K562 (cell line): ENCODE measurements around the gene DHX57. TPM values are rescaled to one million over a fixed set of nuclear protein-coding genes. Genes with fewer than 3 reads are reported as not detected.

Experiments
- CLOCK ChIP-seq: fragments of 250-450 bp; sonication (Bioruptor Pico); IDR thresholded peaks from 2 replicates; pipeline ENCODE4 v1.4.0; 2020; ENCODE audit warnings: mild to moderate bottlenecking, moderate library complexity, borderline replicate concordance
- CREB1 ChIP-seq, 2 experiments: sonication (generic) in 1 of 2; formaldehyde crosslinking in 1 of 2; IDR thresholded peaks; 2 replicates each; pipeline versions ENCODE4 v1.6.1 to v1.8.0; 2012 to 2022; ENCODE audit warnings: inconsistent platforms in 1 of 2, mild to moderate bottlenecking in 1 of 2, missing genetic modification reagents in 1 of 2, moderate library complexity in 1 of 2
- GTF2A2 ChIP-seq: IDR thresholded peaks from 2 replicates; pipeline ENCODE4 v1.6.1; 2016; ENCODE audit warnings: mild to moderate bottlenecking, missing genetic modification characterization, missing compliant biosample characterization
- KDM4B ChIP-seq, 2 experiments: fragments of 450-650 bp in 1 of 2; sonication (generic) in 1 of 2; IDR thresholded peaks; 2 replicates each; pipeline ENCODE4 v1.6.1; 2016 to 2017; ENCODE audit warnings: borderline replicate concordance in 2 of 2, antibody characterized with exemption in 1 of 2, low read depth in 1 of 2, mild to moderate bottlenecking in 1 of 2
- NFXL1 ChIP-seq: fragments of 450-650 bp; formaldehyde crosslinking; IDR thresholded peaks from 2 replicates; pipeline ENCODE4 v1.4.0; 2021; ENCODE audit warnings: mild to moderate bottlenecking
- RAD51 ChIP-seq: fragments of 450-650 bp; IDR thresholded peaks from 2 replicates; pipeline ENCODE4 v1.7.1; 2016; ENCODE audit warnings: low read depth, mild to moderate bottlenecking, borderline replicate concordance
- SFPQ ChIP-seq: fragments of 200-400 bp; formaldehyde crosslinking; IDR thresholded peaks from 2 replicates; pipeline ENCODE4 v1.6.1; 2017; ENCODE audit warnings: mild to moderate bottlenecking, low read depth, low read length, moderate library complexity
- SRSF3 ChIP-seq: fragments of 200-400 bp; formaldehyde crosslinking; IDR thresholded peaks from 2 replicates; pipeline ENCODE4 v1.6.1; 2016; ENCODE audit warnings: mild to moderate bottlenecking, low read length, moderate library complexity; ENCODE audit not compliant: insufficient read depth
- THRAP3 ChIP-seq: fragments of 450-650 bp; IDR thresholded peaks from 2 replicates; pipeline ENCODE4 v1.6.1; 2016; ENCODE audit warnings: mild to moderate bottlenecking, inconsistent platforms, borderline replicate concordance
- THRB ChIP-seq: fragments of 450-650 bp; formaldehyde crosslinking; conservative IDR thresholded peaks from 2 replicates; pipeline ENCODE4 v1.4.0; 2022; ENCODE audit warnings: mild to moderate bottlenecking, missing genetic modification characterization
- XRCC4 ChIP-seq: IDR thresholded peaks from one replicate; pipeline ENCODE4 v1.6.1; 2011; ENCODE audit not compliant: insufficient read depth, insufficient read length; ENCODE audit errors: extremely low read depth
- ZKSCAN8 ChIP-seq: fragments of 200-800 bp; sonication (Bioruptor generic); IDR thresholded peaks from 2 replicates; pipeline ENCODE4 v1.6.1; 2016; ENCODE audit warnings: missing genetic modification characterization, missing compliant biosample characterization
- ZNF224 ChIP-seq: sonication (generic); formaldehyde crosslinking; IDR thresholded peaks from 2 replicates; pipeline ENCODE4 v1.8.0; 2022; ENCODE audit warnings: mild to moderate bottlenecking, missing genetic modification reagents
- ZNF3 ChIP-seq: fragments of 250-450 bp; sonication (Bioruptor Pico); IDR thresholded peaks from 2 replicates; pipeline ENCODE4 v1.5.0; 2021; ENCODE audit warnings: mild to moderate bottlenecking, moderate library complexity
- ZNF311 ChIP-seq: fragments of 250-450 bp; sonication (Bioruptor Pico); IDR thresholded peaks from 2 replicates; pipeline ENCODE4 v1.4.0; 2020; ENCODE audit warnings: mild to moderate bottlenecking, moderate library complexity
- ZNF717 ChIP-seq: fragments of 250-450 bp; sonication (Bioruptor Pico); IDR thresholded peaks from 2 replicates; pipeline ENCODE4 v1.5.0; 2021
- polyA plus RNA-seq, 8 experiments: library from polyadenylated mRNA; depleted of rRNA in 4 of 8; stranded (reverse) in 5 of 8; unstranded in 3 of 8; fragments of >200 nt; fragmentation: Nextera tagmentation in 2 of 8; fragmentation: Illumina TruSeq in 1 of 8; extraction: Ambion mirVana in 2 of 8; extraction: Trizol in 1 of 8; gene quantifications; 2 replicates each; pipeline versions ENCODE4 v1.2.1 to v1.2.3, GENCODE V29; 2011 to 2014; ENCODE audit warnings: inconsistent platforms in 1 of 8, missing spikeins in 1 of 8
- total RNA-seq, 7 experiments: library from RNA; depleted of rRNA in 6 of 7; stranded (reverse); fragments of >200 nt in 6 of 7; fragmentation: Illumina TruSeq in 2 of 7; extraction: Trizol in 2 of 7; gene quantifications; 2 replicates each; pipeline versions ENCODE4 v1.2.1 to v1.2.3, GENCODE V29; 2011 to 2021; ENCODE audit warnings: low replicate concordance in 1 of 7
- TF ChIP-seq, protein P1 (sequence below), 2 experiments: fragments of 450-650 bp in 1 of 2; sonication (generic) in 1 of 2; formaldehyde crosslinking; conservative IDR thresholded peaks; 2 replicates each; pipeline versions ENCODE4 v1.4.0 to v1.8.1; 2020 to 2022; ENCODE audit warnings: mild to moderate bottlenecking in 1 of 2, missing genetic modification reagents in 1 of 2
- TF ChIP-seq, protein P2 (sequence below): fragments of 250-450 bp; sonication (Bioruptor Pico); IDR thresholded peaks from 2 replicates; pipeline ENCODE4 v1.5.0; 2020; ENCODE audit warnings: mild to moderate bottlenecking

DHX57 gene
- total and polyA plus RNA-seq, 9 of the 15 experiments (the other 6 are each of a cell fraction or from before 2014, with no cell fraction given), result 7.4 to 23.6 (median 17.9) TPM

DNA sequence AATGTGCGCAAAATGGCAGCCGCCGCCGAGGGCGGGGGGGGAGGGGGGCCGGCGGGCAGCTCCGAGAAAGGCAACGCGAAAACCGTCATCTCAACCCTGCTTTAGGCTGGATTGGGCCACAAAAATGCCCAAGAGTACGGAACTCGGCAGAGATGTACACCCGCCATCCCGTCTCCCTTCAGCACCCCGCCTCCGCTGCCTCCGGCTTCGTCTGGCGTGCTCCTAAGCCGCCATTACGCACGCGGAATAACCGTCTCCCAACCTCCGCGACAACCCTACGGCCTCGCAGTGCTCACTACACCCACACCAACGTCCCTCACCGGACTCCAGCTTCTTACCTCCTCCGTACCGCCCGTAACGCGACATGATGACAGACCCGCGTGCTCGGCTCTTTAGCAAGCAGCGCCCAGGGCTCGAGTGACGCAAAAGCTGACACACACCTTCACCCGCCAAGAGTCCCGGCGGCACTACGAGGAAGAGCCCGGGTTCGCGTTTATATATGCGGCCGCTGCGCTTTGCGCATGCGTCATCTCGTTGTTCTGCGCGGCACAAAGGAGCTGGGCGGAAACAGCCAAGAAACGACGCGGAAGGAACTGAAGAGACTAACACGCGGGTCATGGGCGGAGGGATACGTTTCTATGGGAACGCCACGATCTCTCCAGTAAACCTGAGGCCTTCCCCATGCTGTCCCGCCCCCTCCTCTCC lies 124.7 kb downstream of the DHX57 start, which contains the start of gene SRSF7 (continued):
- TF ChIP-seq, protein P1, sequence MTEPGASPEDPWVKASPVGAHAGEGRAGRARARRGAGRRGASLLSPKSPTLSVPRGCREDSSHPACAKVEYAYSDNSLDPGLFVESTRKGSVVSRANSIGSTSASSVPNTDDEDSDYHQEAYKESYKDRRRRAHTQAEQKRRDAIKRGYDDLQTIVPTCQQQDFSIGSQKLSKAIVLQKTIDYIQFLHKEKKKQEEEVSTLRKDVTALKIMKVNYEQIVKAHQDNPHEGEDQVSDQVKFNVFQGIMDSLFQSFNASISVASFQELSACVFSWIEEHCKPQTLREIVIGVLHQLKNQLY (CRISPR knock-in tag; conservative IDR thresholded peaks at IDR 0.05), result peak; percentile 91 to 94; a peak in 3 of 4 replicates
- TF ChIP-seq RAD51, result 0 out of 2 replicates have a peak, but pooled peaks have one; percentile 13
- TF ChIP-seq GTF2A2 (tag), result peak; percentile 95
- TF ChIP-seq, protein P2, sequence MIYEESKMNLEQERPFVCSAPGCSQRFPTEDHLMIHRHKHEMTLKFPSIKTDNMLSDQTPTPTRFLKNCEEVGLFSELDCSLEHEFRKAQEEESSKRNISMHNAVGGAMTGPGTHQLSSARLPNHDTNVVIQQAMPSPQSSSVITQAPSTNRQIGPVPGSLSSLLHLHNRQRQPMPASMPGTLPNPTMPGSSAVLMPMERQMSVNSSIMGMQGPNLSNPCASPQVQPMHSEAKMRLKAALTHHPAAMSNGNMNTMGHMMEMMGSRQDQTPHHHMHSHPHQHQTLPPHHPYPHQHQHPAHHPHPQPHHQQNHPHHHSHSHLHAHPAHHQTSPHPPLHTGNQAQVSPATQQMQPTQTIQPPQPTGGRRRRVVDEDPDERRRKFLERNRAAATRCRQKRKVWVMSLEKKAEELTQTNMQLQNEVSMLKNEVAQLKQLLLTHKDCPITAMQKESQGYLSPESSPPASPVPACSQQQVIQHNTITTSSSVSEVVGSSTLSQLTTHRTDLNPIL (CRISPR knock-in tag), result 0 out of 2 replicates have a peak, but pooled peaks have one; percentile 69
- TF ChIP-seq KDM4B (IDR thresholded peaks at IDR 0.05; ENCODE audit: borderline replicate concordance in 2 of 2, low read depth in 1 of 2), result peak in 1 of 2 experiments; percentile 56; a peak in 1 of 4 replicates
- TF ChIP-seq XRCC4, result no peak
- TF ChIP-seq SRSF3, result peak; percentile 97
- TF ChIP-seq ZNF3 (CRISPR knock-in tag), result no peak
- no peak for TF ChIP-seq NFXL1 (CRISPR knock-in tag)
- TF ChIP-seq THRB, result peak; percentile 94
- no peak for TF ChIP-seq SFPQ
- no peak for TF ChIP-seq ZKSCAN8
- TF ChIP-seq ZNF224 (CRISPR knock-in tag), result peak; percentile 93; the same call in 1 of the 2 replicates
- TF ChIP-seq CREB1 (IDR thresholded peaks at IDR 0.05), result peak; percentile 81
- TF ChIP-seq CREB1 (CRISPR knock-in tag; IDR thresholded peaks at IDR 0.05), result peak; percentile 89
- TF ChIP-seq CLOCK (CRISPR knock-in tag), result no peak
- TF ChIP-seq THRAP3, result no peak; the same call in 1 of the 2 replicates
- no peak for TF ChIP-seq ZNF311
- peak; percentile 87; the same call in 1 of the 2 replicates for TF ChIP-seq ZNF717
